Measurements from ENCODE around the gene SCFD2. TPM values are rescaled to one million over a fixed set of nuclear protein-coding genes. Genes with fewer than 3 reads are reported as not detected.
A peak's percentile ranks its signal among the peaks of the same experiment; 100 is the strongest.

The SCFD2 gene
- polyA plus RNA-seq, 3 donors, result 5.4 to 9.4 (median 6.7) TPM

DNA sequence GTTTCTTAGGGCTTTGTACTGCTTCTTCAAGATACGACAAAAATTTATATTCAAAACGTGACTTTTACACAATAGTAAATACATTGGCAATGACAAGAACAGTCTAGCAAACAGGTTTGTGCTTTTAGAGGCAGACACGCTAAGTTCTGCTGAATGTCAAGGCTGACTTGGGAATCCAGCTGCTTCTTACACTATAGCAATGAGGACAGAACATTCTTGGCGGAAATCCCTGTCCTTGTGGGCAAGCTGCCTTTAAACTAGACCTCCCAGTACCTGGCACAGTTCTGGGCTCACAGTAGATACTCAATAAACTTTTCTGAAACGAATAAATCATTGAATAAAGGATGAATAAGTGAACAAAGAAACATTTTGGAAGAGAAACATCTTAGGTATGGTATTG, 355.5 kb downstream of the SCFD2 start:
- no peak overlapping the region for H3K4me3 ChIP-seq (replicated peaks in 1 of 3; ENCODE audit: low read depth in 2 of 3, low read length in 3 of 3)
- DNase-seq, result no peak
- peaks cover 0 to 1% (median 0%) of the 10 kb centered on the region in 3 donors for H3K27me3 Mint-ChIP-seq (ENCODE audit: low read depth in 3 of 3)
- H3K27ac Mint-ChIP-seq, result no peak overlapping the region
- H3K79me2 ChIP-seq (ENCODE audit: insufficient read depth, low read length), result no peaks in the 10 kb centered on the region
- peaks cover 4 to 5% of the 10 kb centered on the region in 2 donors for H3K36me3 Mint-ChIP-seq
- H3K4me1 Mint-ChIP-seq, result peaks cover 26% of the 10 kb centered on the region
- H2AFZ ChIP-seq (ENCODE audit: insufficient read depth, low read depth, low read length, poor library complexity, severe bottlenecking), result no peak overlapping the region
- TF ChIP-seq, protein P1, sequence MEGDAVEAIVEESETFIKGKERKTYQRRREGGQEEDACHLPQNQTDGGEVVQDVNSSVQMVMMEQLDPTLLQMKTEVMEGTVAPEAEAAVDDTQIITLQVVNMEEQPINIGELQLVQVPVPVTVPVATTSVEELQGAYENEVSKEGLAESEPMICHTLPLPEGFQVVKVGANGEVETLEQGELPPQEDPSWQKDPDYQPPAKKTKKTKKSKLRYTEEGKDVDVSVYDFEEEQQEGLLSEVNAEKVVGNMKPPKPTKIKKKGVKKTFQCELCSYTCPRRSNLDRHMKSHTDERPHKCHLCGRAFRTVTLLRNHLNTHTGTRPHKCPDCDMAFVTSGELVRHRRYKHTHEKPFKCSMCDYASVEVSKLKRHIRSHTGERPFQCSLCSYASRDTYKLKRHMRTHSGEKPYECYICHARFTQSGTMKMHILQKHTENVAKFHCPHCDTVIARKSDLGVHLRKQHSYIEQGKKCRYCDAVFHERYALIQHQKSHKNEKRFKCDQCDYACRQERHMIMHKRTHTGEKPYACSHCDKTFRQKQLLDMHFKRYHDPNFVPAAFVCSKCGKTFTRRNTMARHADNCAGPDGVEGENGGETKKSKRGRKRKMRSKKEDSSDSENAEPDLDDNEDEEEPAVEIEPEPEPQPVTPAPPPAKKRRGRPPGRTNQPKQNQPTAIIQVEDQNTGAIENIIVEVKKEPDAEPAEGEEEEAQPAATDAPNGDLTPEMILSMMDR (IDR thresholded peaks at IDR 0.05), result no peak
- H3K27ac ChIP-seq (ENCODE audit: low read depth in 1 of 2, low read length in 2 of 2), result no peak overlapping the region
- H3K4me1 ChIP-seq (ENCODE audit: control insufficient read depth in 1 of 2, insufficient read depth in 2 of 2, low read length in 2 of 2), result peaks cover 0 to 7% of the 10 kb centered on the region in 2 donors
- H3K9ac ChIP-seq (ENCODE audit: insufficient read depth, low read length, poor library complexity, severe bottlenecking), result no peak overlapping the region
- intact Hi-C loops (cut with micrococcal nuclease), result no loop called here
- 89% methylated on average over 3 of the region's 5 CpGs for WGBS (ENCODE audit: insufficient coverage)
- no peaks in the 10 kb centered on the region for H3K9me3 ChIP-seq (replicated peaks in 1 of 2; ENCODE audit: control insufficient read depth in 1 of 2, insufficient read depth in 1 of 2, low read length in 2 of 2)
- H3K4me3 Mint-ChIP-seq, result no peak overlapping the region
- H3K27me3 ChIP-seq (ENCODE audit: control insufficient read depth in 2 of 2, insufficient read depth in 2 of 2, low read length in 2 of 2), result no peaks in the 10 kb centered on the region
- H3K9me3 Mint-ChIP-seq, result peaks cover 0 to 6% (median 1%) of the 10 kb centered on the region in 7 donors
- H4K20me1 ChIP-seq (ENCODE audit: insufficient read depth, low read length), result no peaks in the 10 kb centered on the region
- no peaks in the 10 kb centered on the region for H3K36me3 ChIP-seq (replicated peaks in 1 of 2; ENCODE audit: control insufficient read depth in 1 of 2, insufficient read depth in 2 of 2, low read length in 2 of 2)
- no peak overlapping the region for H3K4me2 ChIP-seq (replicated peaks; ENCODE audit: extremely low read depth, low read length, poor library complexity, severe bottlenecking)

DNA sequence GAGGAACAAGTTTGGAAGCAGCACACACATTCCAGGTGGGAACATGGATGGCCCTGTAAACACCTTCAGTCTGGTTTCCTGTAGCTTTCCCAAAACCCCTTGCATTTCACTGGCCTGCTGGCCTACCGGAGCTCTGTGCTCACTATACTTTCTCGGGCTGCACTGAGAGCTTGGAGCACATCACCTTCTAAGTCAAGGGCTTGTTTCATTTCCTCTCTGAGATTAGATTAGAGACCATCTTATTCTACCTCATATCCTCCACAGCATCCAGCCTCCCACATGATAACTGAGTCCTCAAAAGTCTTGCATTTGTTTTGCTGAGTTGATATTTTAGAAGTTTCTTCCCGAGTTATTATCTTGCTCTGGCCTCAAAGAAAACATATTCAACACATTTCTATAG, 356.0 kb downstream of the SCFD2 start:
- peaks cover 3 to 4% of the 10 kb centered on the region in 2 donors for H3K36me3 Mint-ChIP-seq
- no peaks in the 10 kb centered on the region for H3K36me3 ChIP-seq (replicated peaks in 1 of 2; ENCODE audit: control insufficient read depth in 1 of 2, insufficient read depth in 2 of 2, low read length in 2 of 2)
- peaks cover 0 to 6% (median 1%) of the 10 kb centered on the region in 7 donors for H3K9me3 Mint-ChIP-seq
- H2AFZ ChIP-seq (ENCODE audit: insufficient read depth, low read depth, low read length, poor library complexity, severe bottlenecking), result no peak overlapping the region
- no peaks in the 10 kb centered on the region for H3K79me2 ChIP-seq (ENCODE audit: insufficient read depth, low read length)
- intact Hi-C loops (cut with micrococcal nuclease), result no loop called here
- DNase-seq, result no peak
- H4K20me1 ChIP-seq (ENCODE audit: insufficient read depth, low read length), result no peaks in the 10 kb centered on the region
- TF ChIP-seq, protein P1 (IDR thresholded peaks at IDR 0.05), result no peak
- peaks cover 0 to 7% of the 10 kb centered on the region in 2 donors for H3K4me1 ChIP-seq (ENCODE audit: control insufficient read depth in 1 of 2, insufficient read depth in 2 of 2, low read length in 2 of 2)
- peak overlapping the region in 1 of 7 donors; percentile 17 for H3K27ac Mint-ChIP-seq
- no peaks in the 10 kb centered on the region for H3K27me3 ChIP-seq (ENCODE audit: control insufficient read depth in 2 of 2, insufficient read depth in 2 of 2, low read length in 2 of 2)
- no peak overlapping the region for H3K4me2 ChIP-seq (replicated peaks; ENCODE audit: extremely low read depth, low read length, poor library complexity, severe bottlenecking)
- no peak overlapping the region for H3K27ac ChIP-seq (ENCODE audit: low read depth in 1 of 2, low read length in 2 of 2)
- H3K4me1 Mint-ChIP-seq, result peaks cover 30% of the 10 kb centered on the region
- H3K4me3 Mint-ChIP-seq, result no peak overlapping the region
- no peak overlapping the region for H3K4me3 ChIP-seq (replicated peaks in 1 of 3; ENCODE audit: low read depth in 2 of 3, low read length in 3 of 3)
- H3K27me3 Mint-ChIP-seq (ENCODE audit: low read depth in 3 of 3), result peaks cover 0 to 1% (median 0%) of the 10 kb centered on the region in 3 donors
- 100% methylated on average over 1 of the region's 3 CpGs for WGBS (ENCODE audit: insufficient coverage)
- no peaks in the 10 kb centered on the region for H3K9me3 ChIP-seq (replicated peaks in 1 of 2; ENCODE audit: control insufficient read depth in 1 of 2, insufficient read depth in 1 of 2, low read length in 2 of 2)
- no peak overlapping the region for H3K9ac ChIP-seq (ENCODE audit: insufficient read depth, low read length, poor library complexity, severe bottlenecking)
